PC-9 (cell line): ENCODE measurements around the gene GTF2I.

Experiments used
- CTCF ChIP-seq: fragments of 200-600 bp; sonication (generic); conservative IDR thresholded peaks from 2 replicates; pipeline ENCODE4 v1.6.1; 2017; ENCODE audit warnings: mixed run types, antibody characterized with exemption, mild to moderate bottlenecking, moderate library complexity
- EZH2 ChIP-seq: fragments of 200-600 bp; sonication (generic); IDR thresholded peaks from 2 replicates; pipeline ENCODE4 v1.8.0; 2017; ENCODE audit warnings: antibody characterized with exemption, low read depth

- TF ChIP-seq CTCF, result no peak
- TF ChIP-seq EZH2, result no peak
These were observed 25.3 kb downstream of the GTF2I start for GRCh38 chr7:74682829-74683228.
